Left colon (tissue), 2 donors: ENCODE measurements around the gene GCC2. TPM values are rescaled to one million over a fixed set of nuclear protein-coding genes. Genes with fewer than 3 reads are reported as not detected.
"Not testable (repeated sequence)": the region's sequence is repeated elsewhere in the genome, so short reads cannot be mapped to it uniquely, and the experiment has no call there.

Source experiments
- ATAC-seq: fragments of 200-7000 bp; cut with Tn5 transposase; one replicate; pipeline ENCODE4 v1.9.1; 2020; ENCODE audit warnings: mild to moderate bottlenecking, moderate library complexity
- DNase-seq, 2 donors: peaks; one replicate each; pipeline ENCODE4 v3.0.0-alpha.2; 2020
- intact Hi-C, 2 donors: fragments of 100-400 bp; cut with DNase I in 1 of 2; cut with micrococcal nuclease in 1 of 2; formaldehyde crosslinking; loops; one replicate each; pipeline versions ENCODE4 v1.11.2 to v1.14.0; 2022; cut with DNase I, micrococcal nuclease
- total RNA-seq, 2 donors: library from RNA; stranded (reverse); fragmentation: NEBNext Ultra II Directional; extraction: Animal tissue kit (Norgen Biotek cat#: 25700); gene quantifications; one replicate each; pipeline ENCODE4 v1.2.1, GENCODE V29; 2021
- donor health status: DM: no; HTN: no; CAD: no.
- donor health status: DM: yes; HTN: yes; CAD: no.

The GCC2 gene
- total RNA-seq, 2 donors from 2014 or later = 70.3 to 91.8 TPM

DNA sequence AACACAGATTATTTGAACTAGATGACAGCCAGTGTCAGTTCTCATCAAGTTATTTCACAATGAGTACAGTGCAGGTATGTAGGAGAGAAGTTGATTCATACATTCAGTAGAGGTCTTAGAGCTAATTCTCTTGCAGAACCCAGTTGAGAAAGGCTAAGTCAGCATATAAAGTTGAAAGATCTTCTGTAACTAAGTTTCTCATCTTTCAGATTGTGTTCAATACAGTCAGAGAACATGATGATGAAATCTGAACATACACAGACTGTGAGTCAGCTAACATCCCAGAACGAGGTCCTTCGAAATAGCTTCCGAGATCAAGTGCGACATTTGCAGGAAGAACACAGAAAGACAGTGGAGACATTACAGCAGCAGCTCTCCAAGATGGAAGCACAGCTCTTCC is 43.4 kb downstream of the GCC2 start:
- DNase-seq (no peak), ATAC-seq (no peak)
- intact Hi-C loops = no loop called here

- DNase-seq, intact Hi-C loops, ATAC-seq: not testable (repeated sequence)
Observed at GRCh38 chr2:108496167-108496566, 47.2 kb downstream of the GCC2 start.

DNA sequence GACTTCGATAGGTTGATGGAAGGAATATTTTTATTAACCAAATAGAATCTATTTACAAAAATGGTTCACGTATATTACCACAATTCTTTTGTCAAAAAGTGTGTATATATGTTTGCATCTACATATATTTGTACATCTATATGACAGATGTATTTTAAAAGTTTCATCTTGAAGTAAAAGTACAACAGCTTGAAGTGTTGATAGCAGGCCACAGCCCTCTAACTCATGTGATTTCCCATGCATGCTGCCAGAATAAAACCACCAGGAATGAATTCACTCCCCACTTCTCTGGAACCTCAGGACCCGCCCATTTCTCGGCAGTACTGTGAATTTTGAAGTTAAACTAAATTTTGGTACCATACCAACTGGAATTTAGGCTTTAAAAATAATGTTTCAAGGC is 58.6 kb downstream of the GCC2 start:
- intact Hi-C loops, ATAC-seq, DNase-seq: not testable (repeated sequence)

- ATAC-seq, intact Hi-C loops, DNase-seq: not testable (repeated sequence)
Observed at GRCh38 chr2:108512431-108512830, 63.4 kb downstream of the GCC2 start.

GRCh38 chr2:108514478-108514877 is 65.5 kb downstream of the GCC2 start:
- DNase-seq, intact Hi-C loops, ATAC-seq: not testable (repeated sequence)

DNA sequence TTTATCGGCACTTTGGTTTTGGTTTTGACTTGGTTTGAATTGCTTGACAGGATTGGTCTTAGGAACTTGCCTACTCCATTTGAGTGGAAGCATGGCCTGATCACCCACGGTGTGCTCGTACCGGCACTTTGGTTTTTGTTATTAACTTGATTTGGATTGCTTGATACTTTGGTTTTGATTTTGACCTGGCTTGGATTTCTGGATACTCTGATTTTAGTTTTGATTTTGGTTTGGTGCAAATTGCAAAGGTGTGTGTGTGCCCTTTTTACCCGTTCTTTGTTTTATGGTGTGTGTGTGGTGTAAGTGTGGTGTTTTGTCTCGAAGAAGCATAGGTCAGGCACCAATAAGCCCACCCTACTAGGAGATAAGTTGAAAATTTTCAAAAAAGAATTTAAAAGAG is 75.7 kb downstream of the GCC2 start:
- ATAC-seq, intact Hi-C loops, DNase-seq: not testable (repeated sequence)

DNA sequence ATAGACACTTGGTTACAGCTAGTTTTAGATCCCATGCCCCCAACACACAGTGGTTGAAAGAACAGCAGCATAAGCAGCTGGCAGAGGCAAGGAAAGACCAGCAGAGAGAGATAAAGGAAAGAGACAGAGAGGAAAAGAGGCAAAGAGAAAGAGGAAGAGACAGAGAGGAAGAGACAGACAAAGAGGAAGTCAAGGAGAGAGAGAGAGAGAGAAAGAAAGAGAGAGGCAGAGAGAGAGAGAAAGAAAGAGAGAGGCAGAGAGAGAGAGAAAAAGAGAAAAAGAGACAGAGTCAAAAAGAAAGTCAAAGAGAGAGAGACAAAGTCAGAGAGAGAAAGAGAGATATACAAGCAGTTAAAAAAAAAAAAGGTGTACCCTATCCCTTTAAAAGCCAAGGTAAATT is 76.3 kb downstream of the GCC2 start:
- DNase-seq, ATAC-seq, intact Hi-C loops: not testable (repeated sequence)

GRCh38 chr2:108531674-108532055 is 82.7 kb downstream of the GCC2 start:
- no peak for ATAC-seq
- intact Hi-C loops = loop anchor here in 1 of 2 donors (10.0 kb wide), 1 partner anchor 53 kb away; no protein-coding TSS in a partner anchor
- DNase-seq = no peak

DNA sequence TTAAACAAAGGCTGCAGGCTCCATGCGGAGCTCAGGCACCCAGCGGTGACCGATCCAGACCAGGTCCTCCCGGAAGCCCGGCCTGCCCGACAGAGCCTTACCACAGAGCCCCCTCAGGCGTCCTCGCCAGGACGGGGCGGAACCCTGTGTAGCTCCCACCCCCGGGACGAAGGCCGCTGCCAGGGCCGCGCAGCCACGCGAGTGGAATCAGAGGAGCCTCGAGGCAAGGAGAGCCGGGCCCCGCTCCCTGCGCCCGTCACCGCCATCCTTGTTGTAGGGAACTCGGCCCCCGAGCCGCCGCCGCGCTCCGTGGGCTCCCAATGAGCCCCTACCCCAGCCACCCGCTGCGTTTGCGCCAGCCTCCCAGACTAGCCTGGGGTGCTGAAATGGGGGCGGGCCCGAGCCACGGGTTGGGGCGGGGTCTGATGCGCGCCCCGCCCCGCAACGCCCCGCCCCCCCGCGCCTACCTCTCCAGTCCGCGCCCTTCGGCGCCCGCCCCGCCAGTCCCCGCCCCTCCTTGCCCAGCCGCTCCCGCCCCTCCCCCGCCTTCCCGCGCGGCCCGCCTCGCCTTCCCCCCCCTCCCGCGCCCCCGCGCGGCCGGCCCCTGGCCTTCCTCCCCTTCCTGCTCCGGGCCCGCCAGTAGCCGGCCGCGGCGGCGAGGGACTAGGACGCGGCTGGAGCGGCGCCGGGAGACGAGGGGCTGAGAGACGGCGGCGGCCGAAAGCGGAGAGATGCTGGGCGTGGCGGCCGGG is 85.0 kb downstream of the GCC2 start, which contains the start of gene LIMS1:
Gene LIMS1, plus strand, starts transcription at position 639 of the 752 bp plus-strand sequence. Its CDS starts 93 bp downstream, at position 732.
- intact Hi-C loops = loop anchor here in 1 of 2 donors (10.0 kb wide), 1 partner anchor 51 kb away; no protein-coding TSS in a partner anchor
- peak; percentile 93 for ATAC-seq
- DNase-seq = peak; percentile 93 to 94

DNA sequence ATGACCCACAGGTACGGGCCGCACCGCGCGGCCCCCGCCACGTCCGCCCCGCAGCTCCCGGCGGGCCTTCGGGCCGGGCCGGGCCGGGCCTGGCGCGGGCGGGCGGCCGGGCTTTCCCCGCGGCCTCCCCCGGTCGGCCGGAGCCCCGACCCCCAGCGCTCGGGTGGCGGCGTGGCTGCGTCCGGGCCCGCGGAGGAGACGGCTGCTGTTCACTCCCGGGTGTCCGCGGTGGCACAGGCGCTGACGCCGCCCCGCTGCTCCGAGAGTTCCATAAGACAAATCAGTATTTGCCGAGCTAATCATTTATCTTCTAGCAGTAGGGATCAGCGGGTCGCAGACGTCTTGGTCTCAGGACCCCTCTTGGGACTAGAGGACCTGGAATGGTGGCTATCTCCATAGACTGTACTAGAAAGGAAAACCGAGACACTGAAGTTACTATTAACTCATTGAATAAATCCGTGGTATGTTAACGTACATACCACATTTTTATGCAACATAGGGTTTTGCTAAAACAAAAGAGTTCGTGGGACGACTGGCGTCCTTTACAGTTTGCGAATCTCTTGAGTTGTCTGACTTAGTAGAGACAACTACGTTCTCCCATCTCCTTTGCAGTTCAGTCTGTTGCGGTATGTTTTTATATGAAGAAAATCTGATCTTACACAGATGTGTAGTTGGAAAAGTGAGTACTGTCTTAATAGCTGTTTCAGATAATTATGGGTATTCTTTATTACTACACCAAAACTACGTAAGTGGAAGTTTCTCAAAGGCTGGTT is 85.8 kb downstream of the GCC2 start:
- DNase-seq (peak; percentile 43 to 65), ATAC-seq (peak; percentile 14)
- intact Hi-C loops = loop anchor here in 1 of 2 donors (10.0 kb wide), 1 partner anchor 50 kb away; no protein-coding TSS in a partner anchor

DNA sequence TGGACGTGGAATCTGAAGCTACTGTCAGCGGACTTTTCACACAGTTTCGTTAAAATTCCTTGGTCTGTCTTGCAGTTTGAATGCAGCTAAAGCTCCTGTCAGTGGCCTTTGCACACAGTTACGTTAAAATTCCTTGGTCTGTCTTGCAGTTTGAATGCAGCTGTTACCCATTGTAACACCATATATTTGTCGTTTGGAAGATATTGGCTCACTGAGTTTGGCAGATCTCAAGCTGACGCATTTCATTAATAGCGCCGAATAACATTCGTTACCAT is 86.3 kb downstream of the GCC2 start:
- ATAC-seq (no peak), DNase-seq (no peak)
- intact Hi-C loops = loop anchor here in 1 of 2 donors (10.0 kb wide), 1 partner anchor 50 kb away; no protein-coding TSS in a partner anchor

DNA sequence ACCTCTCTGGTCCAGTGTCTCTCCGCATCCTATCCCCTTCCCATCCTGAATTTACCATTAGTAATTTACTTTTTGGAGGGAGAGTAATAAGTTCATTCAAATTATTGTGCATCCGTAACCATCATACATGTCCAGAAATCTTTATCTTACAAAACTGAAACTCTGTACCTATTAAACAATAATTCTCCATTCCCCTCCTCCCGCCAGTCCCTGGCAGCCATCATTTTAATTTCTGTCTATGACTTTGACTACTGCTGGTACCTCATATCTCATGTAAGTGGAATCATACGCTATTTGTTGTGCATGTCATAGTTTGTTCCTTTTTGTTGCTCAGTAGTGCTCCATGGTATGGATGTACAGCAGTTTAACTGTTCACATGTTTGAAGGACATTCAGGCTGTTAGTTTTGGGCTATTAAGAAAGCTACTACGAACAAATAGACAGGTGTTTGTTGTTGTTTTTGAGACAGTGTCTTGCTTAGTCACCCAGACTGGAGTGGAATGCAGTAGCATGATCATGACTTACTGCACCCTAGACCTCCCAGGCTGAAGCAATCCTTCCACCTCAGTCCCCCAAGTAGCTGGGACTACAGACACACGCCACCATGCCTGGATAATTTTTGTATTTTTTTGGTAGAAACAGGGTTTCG is 87.3 kb downstream of the GCC2 start:
- no peak for ATAC-seq
- DNase-seq = no peak
- intact Hi-C loops = loop anchor here in 1 of 2 donors (10.0 kb wide), 1 partner anchor 49 kb away; no protein-coding TSS in a partner anchor

GRCh38 chr2:108536911-108537310 is 87.9 kb downstream of the GCC2 start:
- ATAC-seq = no peak
- intact Hi-C loops = loop anchor here in 1 of 2 donors (10.0 kb wide), 1 partner anchor 48 kb away; no protein-coding TSS in a partner anchor

DNA sequence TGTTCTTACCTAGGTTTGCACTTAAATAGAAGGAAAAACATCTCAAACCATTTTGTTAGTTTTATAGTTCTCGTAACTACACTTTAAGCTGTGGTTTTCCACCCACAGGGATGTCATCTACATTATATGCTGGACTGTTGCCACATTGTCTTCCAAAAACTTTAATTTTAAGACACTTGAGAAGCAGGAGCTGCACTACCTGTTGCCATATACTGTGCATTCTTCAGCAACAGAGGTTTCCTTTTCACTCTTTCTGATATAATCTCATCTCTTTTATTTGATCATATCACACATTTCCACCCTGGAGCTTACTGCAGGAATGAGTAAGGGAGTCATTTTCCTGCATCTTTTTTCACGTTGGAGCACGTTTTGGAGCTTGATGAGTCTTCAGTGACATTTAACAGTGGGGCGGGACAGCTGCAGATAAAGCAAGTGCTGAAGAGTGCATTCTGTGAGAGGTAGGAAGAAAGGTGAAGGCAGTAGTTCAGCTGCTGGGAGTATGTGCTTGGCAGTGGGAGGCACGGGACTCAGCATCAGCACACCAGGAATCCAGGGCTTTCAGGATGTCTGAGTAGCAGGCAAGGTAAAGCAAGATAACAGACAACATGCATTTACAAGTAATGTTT is 89.1 kb downstream of the GCC2 start:
- DNase-seq = no peak
- intact Hi-C loops = loop anchor here in 1 of 2 donors (10.0 kb wide), 1 partner anchor 47 kb away; no protein-coding TSS in a partner anchor
- ATAC-seq = no peak

More at GRCh38 chr2:108536911-108537310, 87.9 kb downstream of the GCC2 start:
- no peak for DNase-seq

- ATAC-seq = peak; percentile 96
- intact Hi-C loops = no loop called here
- DNase-seq = peak in 1 of 2 donors; percentile 26
Observed at GRCh38 chr2:108541451-108541850, 92.4 kb downstream of the GCC2 start.

- DNase-seq (no peak), ATAC-seq (no peak)
- intact Hi-C loops = no loop called here
Observed at GRCh38 chr2:108542071-108542470, 93.1 kb downstream of the GCC2 start.

DNA sequence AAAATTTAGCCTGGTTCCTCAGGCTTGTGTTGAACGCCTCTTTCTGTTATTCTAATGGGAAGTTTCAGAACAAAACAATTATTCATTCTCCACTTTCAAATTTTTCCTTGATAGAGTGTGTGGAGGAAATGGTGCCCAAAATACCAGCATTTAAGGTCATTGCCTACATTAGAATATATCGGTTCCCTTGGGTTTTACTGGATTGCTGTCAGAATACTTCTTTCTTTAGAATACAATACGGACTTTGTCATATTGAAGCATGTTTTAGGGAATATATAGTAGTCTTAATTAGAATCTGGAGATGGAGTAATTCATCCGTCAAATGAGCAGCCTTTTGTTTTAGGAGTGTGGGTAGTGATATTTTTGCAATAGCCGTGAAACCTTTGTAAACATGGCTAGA is 98.6 kb downstream of the GCC2 start:
- DNase-seq (no peak), ATAC-seq (no peak)
- intact Hi-C loops = no loop called here

GRCh38 chr2:108548208-108549003 is 99.4 kb downstream of the GCC2 start:
- intact Hi-C loops = no loop called here
- no peak for ATAC-seq

More at GRCh38 chr2:108548208-108549003, 99.4 kb downstream of the GCC2 start:
- no peak for DNase-seq
